NCI-H748 (cell line): ENCODE results near the gene CUZD1.

Experiments used
- DNase-seq: peaks from one replicate; lab custom pipeline; 2025; ENCODE audit not compliant: unreplicated experiment; lab: John Stamatoyannopoulos, UW

Gene CUZD1

GRCh38 chr10:122856902-122857301 is 11.2 kb upstream of the CUZD1 start:
- no peak for DNase-seq

GRCh38 chr10:122855745-122856144 is 10.1 kb upstream of the CUZD1 start:
- no peak for DNase-seq

GRCh38 chr10:122854648-122855047 is 9.0 kb upstream of the CUZD1 start:
- no peak for DNase-seq

GRCh38 chr10:122853665-122854313 is 8.1 kb upstream of the CUZD1 start:
- DNase-seq, result no peak

- no peak for DNase-seq
These were observed 6.6 kb upstream of the CUZD1 start for GRCh38 chr10:122852261-122852660.

- DNase-seq, result no peak
These were observed 5.3 kb upstream of the CUZD1 start for GRCh38 chr10:122850705-122851640.

GRCh38 chr10:122849900-122850605 is 4.4 kb upstream of the CUZD1 start:
- no peak for DNase-seq

GRCh38 chr10:122849090-122849489 is 3.4 kb upstream of the CUZD1 start:
- no peak for DNase-seq

GRCh38 chr10:122847782-122848604 is 2.3 kb upstream of the CUZD1 start:
- DNase-seq, result no peak

- DNase-seq, result no peak
These were observed 1.5 kb downstream of the CUZD1 start for GRCh38 chr10:122844146-122844545.

GRCh38 chr10:122841569-122841968 is 4.1 kb downstream of the CUZD1 start:
- DNase-seq, result no peak

- no peak for DNase-seq
These were observed 6.2 kb downstream of the CUZD1 start for GRCh38 chr10:122839505-122839904.

GRCh38 chr10:122838880-122839279 is 6.8 kb downstream of the CUZD1 start:
- DNase-seq, result no peak

GRCh38 chr10:122835908-122836307 is 9.7 kb downstream of the CUZD1 start:
- DNase-seq, result no peak

- DNase-seq, result no peak
These were observed 14.7 kb downstream of the CUZD1 start for GRCh38 chr10:122830965-122831353.

GRCh38 chr10:122830273-122830964 is 15.2 kb downstream of the CUZD1 start:
- no peak for DNase-seq

- no peak for DNase-seq
These were observed 16.2 kb downstream of the CUZD1 start for GRCh38 chr10:122829454-122829853.

GRCh38 chr10:122828716-122829255 is 16.9 kb downstream of the CUZD1 start:
- DNase-seq, result no peak

GRCh38 chr10:122827302-122827701 is 18.4 kb downstream of the CUZD1 start:
- DNase-seq, result no peak
